Body of pancreas (tissue), 4 donors: ENCODE measurements around the gene METTL8.

Experiments
- CTCF ChIP-seq, 7 experiments: fragments of 450-650 bp in 4 of 7; fragments of 200-600 bp in 3 of 7; sonication (generic) in 3 of 7; IDR thresholded peaks; one replicate each; pipeline ENCODE4 v1.5.1; 2016 to 2019; ENCODE audit warnings: antibody characterized with exemption in 7 of 7
- POLR2A ChIP-seq, 3 donors: fragments of 450-650 bp; IDR thresholded peaks; one replicate each; pipeline ENCODE4 v1.6.1; 2016; ENCODE audit warnings: antibody characterized with exemption in 3 of 3, mild to moderate bottlenecking in 2 of 3

- TF ChIP-seq CTCF (IDR thresholded peaks at IDR 0.05) (no peak), POLR2A (IDR thresholded peaks at IDR 0.05) (no peak)
Measured at GRCh38 chr2:171344182-171344581, 89.6 kb downstream of the METTL8 start.
